ENCODE data around the gene MMUT. TPM values are rescaled to one million over a fixed set of nuclear protein-coding genes. Genes with fewer than 3 reads are reported as not detected.

Gene MMUT
- total RNA-seq, 2 donors from 2014 or later, result 15.3 to 16.2 TPM

DNA sequence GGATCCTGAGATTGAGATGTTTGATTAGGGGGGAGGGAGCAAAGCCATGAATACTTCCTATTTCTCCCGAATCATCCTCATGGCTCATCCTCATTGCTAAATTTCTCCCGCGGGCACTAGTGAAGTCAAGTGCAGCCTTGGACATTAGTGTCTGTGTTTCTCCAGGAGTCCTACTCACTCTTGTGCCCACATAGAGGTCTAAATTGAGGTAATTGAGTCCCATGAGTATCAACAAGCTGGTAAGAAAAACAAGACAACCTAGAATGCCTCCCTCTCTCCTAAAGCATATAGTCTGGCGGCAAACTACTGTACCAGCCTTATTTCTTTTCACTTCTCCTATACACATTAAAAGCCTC lies 537 bp upstream of the MMUT start:
- peak overlapping the region; percentile 74 for H3K9ac ChIP-seq (ENCODE audit: extremely low read depth, low read length, poor library complexity, severe bottlenecking)
- peak overlapping the region; percentile 99 for H3K27ac Mint-ChIP-seq
- DNase-seq, result no peak
- no peaks in the 10 kb centered on the region for H3K9me3 Mint-ChIP-seq
- no peaks in the 10 kb centered on the region for H3K36me3 Mint-ChIP-seq (ENCODE audit: low read depth)
- H3K4me1 ChIP-seq (ENCODE audit: control insufficient read depth, insufficient read depth, low read length), result no peaks in the 10 kb centered on the region
- WGBS, 2 experiments (ENCODE audit: insufficient coverage in 1 of 2, insufficient read length in 1 of 2), result 0% methylated on average over 2 to 4 of the region's 4 CpGs
- H3K4me1 Mint-ChIP-seq, result peaks cover 9% of the 10 kb centered on the region
- H3K27me3 Mint-ChIP-seq (ENCODE audit: insufficient read depth), result no peaks in the 10 kb centered on the region
- no peak overlapping the region for H3K27ac ChIP-seq (ENCODE audit: low read depth, low read length)
- TF ChIP-seq, protein P1, sequence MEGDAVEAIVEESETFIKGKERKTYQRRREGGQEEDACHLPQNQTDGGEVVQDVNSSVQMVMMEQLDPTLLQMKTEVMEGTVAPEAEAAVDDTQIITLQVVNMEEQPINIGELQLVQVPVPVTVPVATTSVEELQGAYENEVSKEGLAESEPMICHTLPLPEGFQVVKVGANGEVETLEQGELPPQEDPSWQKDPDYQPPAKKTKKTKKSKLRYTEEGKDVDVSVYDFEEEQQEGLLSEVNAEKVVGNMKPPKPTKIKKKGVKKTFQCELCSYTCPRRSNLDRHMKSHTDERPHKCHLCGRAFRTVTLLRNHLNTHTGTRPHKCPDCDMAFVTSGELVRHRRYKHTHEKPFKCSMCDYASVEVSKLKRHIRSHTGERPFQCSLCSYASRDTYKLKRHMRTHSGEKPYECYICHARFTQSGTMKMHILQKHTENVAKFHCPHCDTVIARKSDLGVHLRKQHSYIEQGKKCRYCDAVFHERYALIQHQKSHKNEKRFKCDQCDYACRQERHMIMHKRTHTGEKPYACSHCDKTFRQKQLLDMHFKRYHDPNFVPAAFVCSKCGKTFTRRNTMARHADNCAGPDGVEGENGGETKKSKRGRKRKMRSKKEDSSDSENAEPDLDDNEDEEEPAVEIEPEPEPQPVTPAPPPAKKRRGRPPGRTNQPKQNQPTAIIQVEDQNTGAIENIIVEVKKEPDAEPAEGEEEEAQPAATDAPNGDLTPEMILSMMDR (conservative IDR thresholded peaks at IDR 0.05), result no peak
- H3K4me3 ChIP-seq (ENCODE audit: low read length), result peak overlapping the region; percentile 91
- peak overlapping the region; percentile 97 for H3K4me3 Mint-ChIP-seq
- no peaks in the 10 kb centered on the region for H3K27me3 ChIP-seq (ENCODE audit: control insufficient read depth, insufficient read depth, low read length, poor library complexity, severe bottlenecking)
- H3K9me3 ChIP-seq (ENCODE audit: control insufficient read depth, low read length), result no peaks in the 10 kb centered on the region
- H3K36me3 ChIP-seq (ENCODE audit: control insufficient read depth, insufficient read depth, low read length), result no peaks in the 10 kb centered on the region

DNA sequence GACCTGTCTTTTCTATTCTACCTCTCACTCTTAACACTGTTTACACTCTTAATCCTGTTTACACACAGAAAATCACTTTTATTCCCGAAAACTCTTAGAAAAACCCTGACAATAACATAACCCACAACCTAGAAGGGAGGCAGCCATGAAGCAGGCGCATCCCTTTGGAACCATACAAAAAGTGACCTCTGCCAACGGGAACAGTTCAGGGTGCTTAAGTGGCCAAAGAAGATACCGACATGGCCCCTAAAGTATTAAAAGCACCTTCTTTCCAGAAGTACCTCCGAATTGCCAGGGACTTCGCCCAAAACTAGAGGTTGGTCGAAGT lies 490 bp downstream of the MMUT start:
- Histone ChIP-seq H3K27me3 (ENCODE audit: control insufficient read depth, insufficient read depth, low read length, poor library complexity, severe bottlenecking) (no peaks in the 10 kb centered on the region), H3K36me3 (ENCODE audit: control insufficient read depth, insufficient read depth, low read length) (peaks cover 7% of the 10 kb centered on the region), H3K9ac (ENCODE audit: extremely low read depth, low read length, poor library complexity, severe bottlenecking) (peak overlapping the region; percentile 74), H3K4me1 (ENCODE audit: control insufficient read depth, insufficient read depth, low read length) (no peaks in the 10 kb centered on the region), H3K27ac (ENCODE audit: low read depth, low read length) (peak overlapping the region; percentile 50), H3K9me3 (ENCODE audit: control insufficient read depth, low read length) (no peaks in the 10 kb centered on the region), H3K4me3 (ENCODE audit: low read length) (peak overlapping the region; percentile 91)
- peak overlapping the region; percentile 97 for H3K4me3 Mint-ChIP-seq
- 3 to 4% methylated on average over 6 to 7 of the region's 7 CpGs for WGBS, 2 experiments (ENCODE audit: insufficient coverage in 1 of 2, insufficient read length in 1 of 2)
- peaks cover 9% of the 10 kb centered on the region for H3K4me1 Mint-ChIP-seq
- H3K27ac Mint-ChIP-seq, result peak overlapping the region; percentile 99
- DNase-seq, result no peak
- no peaks in the 10 kb centered on the region for H3K9me3 Mint-ChIP-seq
- no peaks in the 10 kb centered on the region for H3K36me3 Mint-ChIP-seq (ENCODE audit: low read depth)
- no peaks in the 10 kb centered on the region for H3K27me3 Mint-ChIP-seq (ENCODE audit: insufficient read depth)
- TF ChIP-seq, protein P1 (conservative IDR thresholded peaks at IDR 0.05), result no peak

DNA sequence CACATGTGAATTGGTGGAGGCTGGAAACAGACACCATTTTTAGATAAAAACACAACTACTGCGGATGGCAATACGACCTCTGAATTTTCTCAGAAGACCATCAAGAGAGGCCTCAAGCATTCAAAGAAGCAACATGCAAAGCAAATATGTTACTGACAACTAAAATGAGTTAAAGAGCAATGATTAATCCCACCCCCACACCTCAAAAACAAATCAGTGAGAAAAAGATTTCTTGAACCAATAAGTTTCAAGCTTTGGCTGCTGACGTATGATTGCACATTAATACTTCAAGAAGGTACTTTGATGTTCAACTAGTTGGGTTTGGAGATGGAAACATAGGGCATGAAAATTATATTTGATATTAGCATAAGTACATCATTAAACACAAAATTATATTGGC lies 982 bp downstream of the MMUT start:
- no peaks in the 10 kb centered on the region for H3K9me3 Mint-ChIP-seq
- no peak overlapping the region for H3K9ac ChIP-seq (ENCODE audit: extremely low read depth, low read length, poor library complexity, severe bottlenecking)
- 80 to 84% methylated on average over 2 to 3 of the region's 3 CpGs for WGBS, 2 experiments (ENCODE audit: insufficient coverage in 1 of 2, insufficient read length in 1 of 2)
- peak overlapping the region; percentile 99 for H3K27ac Mint-ChIP-seq
- DNase-seq, result no peak
- H3K9me3 ChIP-seq (ENCODE audit: control insufficient read depth, low read length), result no peaks in the 10 kb centered on the region
- TF ChIP-seq, protein P1 (conservative IDR thresholded peaks at IDR 0.05), result no peak
- peak overlapping the region; percentile 97 for H3K4me3 Mint-ChIP-seq
- no peak overlapping the region for H3K27ac ChIP-seq (ENCODE audit: low read depth, low read length)
- no peaks in the 10 kb centered on the region for H3K27me3 ChIP-seq (ENCODE audit: control insufficient read depth, insufficient read depth, low read length, poor library complexity, severe bottlenecking)
- H3K27me3 Mint-ChIP-seq (ENCODE audit: insufficient read depth), result no peaks in the 10 kb centered on the region
- peak overlapping the region; percentile 91 for H3K4me3 ChIP-seq (ENCODE audit: low read length)
- H3K36me3 ChIP-seq (ENCODE audit: control insufficient read depth, insufficient read depth, low read length), result peaks cover 7% of the 10 kb centered on the region
- peaks cover 1% of the 10 kb centered on the region for H3K36me3 Mint-ChIP-seq (ENCODE audit: low read depth)
- peaks cover 11% of the 10 kb centered on the region for H3K4me1 Mint-ChIP-seq
- peaks cover under 1% of the 10 kb centered on the region for H3K4me1 ChIP-seq (ENCODE audit: control insufficient read depth, insufficient read depth, low read length)

Measured in endodermal cell (in vitro differentiated cells).